AG20443 (cell line): ENCODE data around the gene LSM12.
"Not testable (repeated sequence)": the region's sequence is repeated elsewhere in the genome, so short reads cannot be mapped to it uniquely, and the experiment has no call there.

Source experiments
- DNase-seq: peaks from one replicate; pipeline ENCODE4 v3.0.0; 2012; ENCODE audit warnings: low spot score, mixed read lengths

LSM12 gene

DNA sequence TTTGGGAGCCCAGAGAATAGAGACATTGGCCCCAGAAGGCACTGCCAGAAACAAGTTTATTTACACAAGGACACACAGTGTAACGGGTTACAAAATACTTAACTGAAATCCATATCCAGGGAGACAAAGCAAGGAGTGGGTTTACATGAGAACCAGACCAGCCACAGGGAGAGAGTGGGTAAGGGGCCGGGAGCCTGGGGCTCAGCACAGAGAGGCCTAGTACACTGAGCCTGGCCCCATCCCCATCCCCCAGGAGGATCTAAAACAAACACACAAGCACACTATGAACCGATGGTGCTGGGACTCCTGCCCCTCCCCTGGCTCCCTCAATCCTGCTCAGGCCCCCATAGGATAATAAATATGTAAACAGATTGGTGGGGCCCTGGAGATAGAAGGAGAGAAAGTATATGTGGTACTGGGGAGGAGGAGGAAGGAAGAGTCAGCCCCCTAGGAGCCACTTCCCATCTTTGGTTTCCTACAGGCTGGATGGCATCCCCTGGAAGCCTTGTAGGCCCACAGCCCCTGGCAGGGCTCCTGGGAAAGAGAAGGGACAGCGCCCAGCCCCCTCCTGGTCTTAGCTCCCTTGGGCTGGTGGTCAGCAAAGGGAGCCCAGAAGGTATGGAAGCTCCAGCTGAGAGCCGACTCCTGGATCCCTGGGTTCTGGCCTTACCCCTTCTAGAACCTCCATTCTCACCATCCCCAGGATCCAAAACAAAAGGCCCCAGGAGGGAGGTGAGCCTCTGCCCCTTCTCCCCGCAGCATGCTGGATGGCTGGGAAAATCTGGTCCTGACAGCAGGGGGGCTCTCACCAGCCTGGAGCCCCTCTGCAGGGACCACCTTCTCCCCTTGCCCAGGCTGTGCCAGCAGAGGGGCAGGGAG, 10.5 kb upstream of the LSM12 start:
- DNase-seq = no peak

DNA sequence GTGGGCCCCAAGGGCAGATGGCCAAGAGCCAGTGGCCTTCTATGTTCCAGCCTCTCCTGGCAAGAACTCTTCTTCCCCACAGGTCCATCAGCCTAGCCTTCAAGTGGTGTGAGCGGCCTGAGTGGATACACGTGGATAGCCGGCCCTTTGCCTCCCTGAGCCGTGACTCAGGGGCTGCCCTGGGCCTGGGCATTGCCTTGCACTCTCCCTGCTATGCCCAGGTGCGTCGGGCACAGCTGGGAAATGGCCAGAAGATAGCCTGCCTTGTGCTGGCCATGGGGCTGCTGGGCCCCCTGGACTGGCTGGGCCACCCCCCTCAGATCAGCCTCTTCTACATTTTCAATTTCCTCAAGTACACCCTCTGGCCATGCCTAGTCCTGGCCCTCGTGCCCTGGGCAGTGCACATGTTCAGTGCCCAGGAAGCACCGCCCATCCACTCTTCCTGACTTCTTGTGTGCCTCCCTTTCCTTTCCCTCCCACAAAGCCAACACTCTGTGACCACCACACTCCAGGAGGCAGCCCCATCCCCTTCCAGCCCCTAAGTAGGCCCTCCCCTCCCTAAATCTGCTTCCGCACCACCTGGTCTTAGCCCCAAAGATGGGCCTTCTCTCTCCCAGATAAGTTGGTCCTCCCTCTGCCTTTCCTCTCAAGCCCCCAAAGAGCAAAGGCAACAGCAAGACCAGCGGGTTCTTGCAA, 9.3 kb upstream of the LSM12 start:
- no peak for DNase-seq

DNA sequence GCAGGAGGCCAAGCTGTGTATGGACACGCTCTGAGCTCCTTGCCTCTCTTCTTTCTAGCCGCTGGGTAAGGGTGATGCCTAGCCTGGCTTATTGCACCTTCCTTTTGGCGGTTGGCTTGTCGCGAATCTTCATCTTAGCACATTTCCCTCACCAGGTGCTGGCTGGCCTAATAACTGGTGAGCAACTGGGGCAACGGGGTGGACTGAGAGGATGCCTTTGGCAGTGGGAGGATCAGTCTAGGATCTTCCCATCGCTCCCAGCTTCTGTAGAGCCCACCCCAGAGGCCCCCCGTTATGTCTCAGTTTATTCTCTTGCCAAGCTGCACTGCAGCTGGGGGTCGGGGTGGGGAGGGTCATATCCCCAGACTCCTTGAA, 8.4 kb upstream of the LSM12 start:
- no peak for DNase-seq

DNA sequence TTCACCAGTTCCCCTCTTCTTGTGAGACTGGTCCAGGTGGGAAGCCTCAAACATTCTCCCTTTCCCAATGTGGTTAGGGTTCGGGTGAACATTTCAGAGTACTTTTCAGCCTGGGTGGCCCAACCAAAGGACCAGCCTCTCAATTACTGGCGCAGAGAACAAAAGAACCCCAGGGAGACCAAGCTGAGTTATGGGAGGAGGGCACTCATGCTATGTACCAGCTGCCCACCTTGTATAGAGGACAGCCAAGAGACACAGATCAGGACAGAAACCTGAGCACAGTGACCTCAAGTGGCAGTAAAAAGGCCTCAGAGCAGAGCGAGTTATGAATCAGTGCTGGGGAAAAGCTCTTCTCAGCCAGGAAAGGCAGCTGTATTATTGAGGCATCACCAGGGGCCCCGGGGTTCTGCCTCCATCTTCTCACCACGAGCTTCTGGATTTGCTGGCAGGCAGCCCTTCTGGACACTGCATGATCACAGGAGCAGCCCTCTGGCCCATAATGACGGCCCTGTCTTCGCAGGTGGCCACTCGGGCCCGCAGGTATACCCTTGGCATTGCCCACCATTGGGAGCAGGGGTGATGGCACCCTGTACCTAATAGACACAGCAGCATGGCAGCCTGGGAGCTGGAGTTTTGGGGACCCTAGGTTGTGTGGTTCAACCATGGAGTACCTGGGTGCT, 7.9 kb upstream of the LSM12 start:
- DNase-seq = no peak

DNA sequence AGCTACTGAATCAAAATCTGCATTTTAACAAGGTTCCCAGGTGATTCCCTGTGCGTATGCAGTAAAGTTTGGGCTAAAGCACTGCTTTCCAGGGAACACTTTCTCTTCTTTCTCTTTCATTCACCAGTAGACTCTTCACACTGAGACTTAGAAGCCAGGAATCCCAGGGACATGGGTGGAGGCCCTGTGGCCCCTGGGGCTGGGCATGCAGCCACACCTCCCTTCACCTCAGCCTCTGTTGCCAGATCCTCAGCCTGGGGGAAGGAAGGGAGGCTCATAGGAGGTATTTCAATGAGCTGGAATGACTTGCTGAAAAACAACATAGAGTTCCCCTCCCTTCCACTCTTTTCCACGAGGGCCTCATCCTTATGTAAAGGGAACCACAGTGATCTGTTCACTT, 5.3 kb upstream of the LSM12 start:
- no peak for DNase-seq

DNA sequence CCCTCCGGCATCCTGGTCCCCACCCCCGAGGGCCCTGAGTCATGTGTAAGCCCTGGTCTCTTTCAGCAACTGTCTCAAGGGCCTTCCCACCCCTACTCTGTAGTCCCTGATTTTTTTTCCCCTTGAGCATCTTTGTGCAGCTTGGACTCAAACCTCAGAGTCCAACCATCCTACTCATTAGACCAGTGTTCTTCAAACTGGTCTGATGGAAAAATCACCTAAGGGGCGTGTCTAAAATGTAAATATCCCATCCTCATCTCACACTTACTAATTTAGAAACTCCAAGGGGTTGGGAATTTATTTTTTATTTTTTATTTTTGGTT, 4.7 kb upstream of the LSM12 start:
- no peak for DNase-seq

DNA sequence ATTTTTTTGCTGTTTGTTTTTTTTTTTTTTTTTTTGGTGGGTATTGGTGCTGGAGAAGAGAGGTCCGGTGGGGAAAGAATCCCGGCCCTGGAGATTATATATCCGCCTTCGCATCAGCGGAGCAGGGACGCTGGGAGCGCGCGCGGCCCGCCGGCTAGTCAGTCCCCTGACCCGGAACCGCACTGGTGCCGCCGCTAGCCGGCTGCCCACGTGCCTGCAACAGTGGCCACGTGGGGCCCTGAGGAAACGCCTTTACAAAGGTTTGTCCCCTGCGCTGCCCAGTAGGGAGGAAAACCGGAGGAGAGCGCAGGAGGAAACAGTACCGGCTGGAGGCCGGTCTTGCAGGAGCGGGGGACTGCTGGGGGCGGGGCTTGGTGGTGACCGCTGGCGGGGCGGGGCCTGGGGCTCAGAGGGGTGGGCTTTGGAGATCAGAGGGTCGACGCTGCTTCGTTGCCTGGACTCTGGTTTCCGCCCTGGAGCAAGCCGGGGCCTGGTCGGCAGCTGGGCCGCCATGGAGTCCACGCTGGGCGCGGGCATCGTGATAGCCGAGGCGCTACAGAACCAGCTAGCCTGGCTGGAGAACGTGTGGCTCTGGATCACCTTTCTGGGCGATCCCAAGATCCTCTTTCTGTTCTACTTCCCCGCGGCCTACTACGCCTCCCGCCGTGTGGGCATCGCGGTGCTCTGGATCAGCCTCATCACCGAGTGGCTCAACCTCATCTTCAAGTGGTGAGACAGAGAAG, 4.2 kb upstream of the LSM12 start, which contains the start of gene G6PC3:
Gene G6PC3 (plus strand): TSS at position 281 of the 743 bp plus-strand sequence. CDS start 231 bp downstream, at position 512.
- DNase-seq = peak; percentile 96

DNA sequence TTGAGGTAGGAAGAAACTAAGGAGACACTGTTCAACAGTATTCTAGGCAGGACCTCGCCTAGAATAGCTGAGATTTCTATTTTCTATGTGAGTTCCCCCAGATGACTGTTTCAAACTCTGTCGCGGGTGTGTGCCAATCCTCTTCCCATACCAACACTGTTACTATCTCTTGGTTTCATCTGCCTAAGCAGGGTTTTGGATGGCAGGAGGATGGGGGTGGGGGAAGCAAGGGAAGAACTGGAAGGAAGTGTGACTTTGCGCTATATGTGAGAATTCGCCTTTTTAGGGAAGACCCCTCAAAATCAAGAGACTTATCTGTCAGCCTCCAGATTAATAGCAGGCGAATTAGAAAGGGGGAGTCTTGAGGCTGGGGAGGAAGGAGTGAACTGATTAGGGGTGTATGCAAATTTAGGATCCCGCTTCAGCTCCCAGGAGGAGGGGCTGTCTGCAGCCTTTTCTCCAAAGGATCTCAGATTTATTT, 3.5 kb upstream of the LSM12 start:
- no peak for DNase-seq

DNA sequence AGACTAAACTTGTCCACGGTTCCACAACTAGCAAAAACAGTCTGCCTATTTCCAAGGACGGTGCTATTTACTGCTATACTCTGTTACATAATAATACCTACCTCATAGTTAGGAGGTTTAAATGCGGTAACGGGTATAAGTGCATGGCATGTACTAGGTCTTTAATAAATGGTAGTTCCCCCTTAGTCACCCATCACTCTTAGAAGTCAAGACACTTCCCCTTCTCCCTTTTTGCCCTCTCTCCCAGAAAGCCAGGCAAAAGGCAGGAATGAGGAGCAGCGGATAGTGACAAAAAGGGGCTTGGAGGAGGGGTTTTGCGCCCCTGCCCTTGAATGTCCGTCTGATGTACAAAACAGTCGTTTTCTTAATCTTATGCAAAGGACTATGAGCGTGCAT, 1.1 kb upstream of the LSM12 start:
- no peak for DNase-seq

DNA sequence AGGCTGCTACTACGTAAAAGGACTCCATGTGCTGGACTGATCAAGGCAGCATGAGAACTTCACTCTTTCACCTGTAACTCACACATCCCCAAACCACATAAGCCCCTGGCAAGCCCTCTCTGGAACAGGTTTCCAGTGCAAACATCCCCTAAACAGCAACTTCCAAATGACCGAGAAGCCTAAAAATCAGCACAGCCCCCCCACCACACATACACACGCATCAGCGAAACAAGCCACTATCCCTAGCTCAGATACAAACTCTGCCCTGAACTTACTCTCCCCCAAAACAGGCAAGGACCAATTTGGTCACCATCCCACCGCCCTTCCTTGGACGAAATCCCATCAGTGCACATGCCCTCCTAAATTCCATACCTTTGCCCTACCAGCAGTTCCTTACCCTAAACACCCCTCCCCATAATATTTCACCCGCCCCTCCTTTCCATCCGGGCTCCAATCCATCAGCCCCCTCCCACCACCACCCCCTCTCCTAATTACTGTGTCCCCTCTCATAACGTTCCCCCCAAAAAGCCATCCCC, 735 bp downstream of the LSM12 start:
- DNase-seq = no peak

DNA sequence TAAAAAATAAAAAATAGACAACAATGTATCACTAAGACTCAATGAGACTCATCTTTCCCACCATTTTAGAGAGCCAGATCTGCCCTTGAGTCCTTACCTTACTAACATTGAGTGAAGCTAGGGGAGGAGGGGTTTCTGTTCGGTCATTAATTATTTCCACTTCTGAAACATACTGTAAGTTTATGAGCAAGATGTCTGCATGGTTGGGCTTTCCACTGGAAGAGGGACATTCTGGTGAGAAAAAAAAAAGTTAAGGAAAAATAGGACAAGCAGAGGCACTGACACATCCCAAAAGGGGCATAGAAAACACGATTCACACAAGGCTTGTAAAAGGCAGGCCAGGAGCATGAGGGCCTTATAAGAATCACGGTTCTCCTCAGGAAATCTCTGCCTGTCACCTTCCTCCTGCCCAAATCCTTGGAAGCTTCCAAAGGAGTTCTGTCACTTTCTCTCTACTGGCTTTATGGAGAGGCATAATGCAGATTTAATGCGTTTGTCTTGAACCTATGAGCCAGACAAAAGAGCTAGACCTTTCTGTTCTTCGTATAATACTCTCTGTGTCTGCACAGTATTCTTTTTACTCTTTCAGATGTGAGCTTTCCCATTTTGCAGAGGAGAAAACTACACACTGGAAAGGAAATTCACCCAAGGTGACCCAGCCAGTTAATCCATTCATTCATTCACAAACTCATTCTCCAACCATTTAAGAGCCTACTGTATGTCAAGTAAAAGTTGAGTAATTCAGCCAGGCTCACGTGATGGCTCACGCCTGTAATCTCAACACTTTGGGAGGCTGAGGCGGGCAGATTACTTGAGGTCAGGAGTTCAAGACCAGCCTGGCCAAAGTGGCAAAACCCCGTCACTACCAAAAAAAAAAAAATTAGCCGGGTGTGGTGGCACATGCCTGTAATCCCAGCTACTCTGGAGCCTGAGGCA, 2.5 kb downstream of the LSM12 start:
- DNase-seq = no peak

DNA sequence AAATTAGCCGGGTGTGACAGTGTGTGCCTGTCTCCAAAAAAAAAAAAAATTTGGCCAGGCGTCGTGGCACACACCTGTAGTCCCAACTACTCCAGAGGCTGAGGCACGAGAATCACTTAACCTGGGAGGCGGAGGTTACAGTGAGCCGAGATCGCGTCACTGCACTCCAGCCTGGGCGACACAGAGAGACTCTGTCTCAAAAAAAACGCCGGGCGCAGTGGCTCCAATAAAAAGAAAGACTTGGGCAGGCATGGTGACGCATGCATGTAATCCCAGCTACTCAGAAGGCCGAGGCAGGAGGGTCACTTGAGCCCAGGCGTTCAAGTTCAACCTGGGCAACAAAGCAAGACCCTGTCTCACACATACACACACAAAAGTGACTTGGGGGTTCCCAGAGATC, 3.6 kb downstream of the LSM12 start:
- DNase-seq = no peak

DNA sequence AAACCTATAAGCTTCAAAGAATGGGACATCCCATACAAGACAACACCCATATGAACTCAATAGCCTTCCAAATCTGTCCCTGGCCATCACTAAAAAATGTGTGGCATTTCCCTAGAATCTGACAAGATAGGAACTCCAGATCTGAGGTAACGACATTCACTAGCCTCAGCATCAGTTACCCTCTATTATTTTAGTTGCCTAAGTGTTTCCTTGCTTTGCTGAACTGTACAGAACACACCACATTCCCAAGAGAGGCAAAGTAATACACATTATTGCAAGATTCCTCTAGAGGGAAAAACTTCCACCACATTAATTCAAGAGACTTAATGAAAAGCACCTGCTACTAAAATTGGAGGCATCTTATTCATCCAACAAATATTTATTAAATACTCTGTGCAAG, 5.0 kb downstream of the LSM12 start:
- DNase-seq = peak; percentile 49

DNA sequence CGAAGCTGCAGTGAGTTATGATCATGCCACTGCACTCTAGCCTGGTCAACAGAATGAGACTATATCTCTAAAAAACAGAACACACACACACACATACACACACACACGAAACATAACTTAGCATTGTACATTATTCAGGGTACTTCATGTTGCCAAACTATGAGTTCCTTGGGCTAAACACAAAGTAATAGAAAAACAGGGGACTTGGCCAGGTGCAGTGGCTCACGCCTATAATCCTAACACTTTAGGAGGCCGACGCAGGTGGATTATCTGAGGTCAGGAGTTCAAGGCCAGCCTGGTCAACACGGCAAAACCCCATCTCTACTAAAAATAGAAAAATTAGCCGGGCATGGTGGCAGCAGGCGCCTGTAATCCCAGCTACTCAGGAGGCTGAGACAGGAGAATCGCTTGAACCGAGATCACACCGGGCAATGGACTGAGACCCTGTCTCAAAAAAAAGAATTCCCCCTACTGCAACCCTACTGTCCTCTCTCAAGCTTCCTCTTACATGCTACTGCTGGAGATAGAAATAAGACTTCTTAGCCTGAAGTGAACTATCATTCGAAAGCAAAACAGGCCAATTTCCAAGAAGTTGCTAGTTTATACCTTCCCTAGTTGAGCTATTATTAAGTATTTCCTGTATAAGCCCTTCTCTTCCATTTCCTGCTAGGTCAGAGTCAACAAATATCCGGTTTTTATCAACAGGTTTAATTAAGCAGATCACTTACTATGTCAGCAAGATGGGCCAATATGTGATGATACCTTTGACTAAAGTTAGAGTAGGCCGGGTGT, 7.2 kb downstream of the LSM12 start:
- DNase-seq = no peak

DNA sequence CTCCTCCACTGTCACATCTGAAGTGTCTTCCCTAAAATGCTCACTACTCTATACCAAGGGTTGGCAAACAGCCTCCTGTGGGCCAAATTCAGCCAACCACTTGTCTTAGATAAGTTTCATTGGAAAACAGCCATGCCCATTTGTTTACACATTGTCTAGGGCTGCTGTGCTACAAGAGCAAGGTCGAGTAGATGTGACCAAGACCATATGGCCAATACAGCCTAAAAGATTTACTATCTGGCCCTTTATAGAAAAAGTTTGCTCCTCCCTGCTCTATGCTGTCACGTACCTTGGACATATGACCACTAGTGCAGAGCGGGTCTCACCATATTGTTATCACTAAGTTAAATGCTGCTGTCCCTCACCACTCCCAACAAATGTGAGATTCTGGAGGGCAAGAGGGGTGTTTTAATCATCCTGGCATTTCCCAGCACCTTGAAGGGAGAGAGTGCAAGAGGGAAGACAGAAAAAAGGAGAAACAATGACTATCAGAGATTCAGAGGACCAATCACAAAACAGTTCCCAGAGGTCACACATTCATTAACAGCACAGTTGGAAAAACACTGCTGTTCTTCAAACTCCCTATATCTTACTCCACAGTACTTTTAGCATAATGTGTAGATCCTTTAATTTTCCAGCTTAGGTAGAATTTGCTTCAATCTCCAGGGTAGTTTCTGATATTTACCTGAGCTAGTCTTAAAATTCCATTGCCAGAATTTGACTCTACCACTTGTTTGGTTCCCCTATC, 13.2 kb downstream of the LSM12 start:
- DNase-seq = no peak

DNA sequence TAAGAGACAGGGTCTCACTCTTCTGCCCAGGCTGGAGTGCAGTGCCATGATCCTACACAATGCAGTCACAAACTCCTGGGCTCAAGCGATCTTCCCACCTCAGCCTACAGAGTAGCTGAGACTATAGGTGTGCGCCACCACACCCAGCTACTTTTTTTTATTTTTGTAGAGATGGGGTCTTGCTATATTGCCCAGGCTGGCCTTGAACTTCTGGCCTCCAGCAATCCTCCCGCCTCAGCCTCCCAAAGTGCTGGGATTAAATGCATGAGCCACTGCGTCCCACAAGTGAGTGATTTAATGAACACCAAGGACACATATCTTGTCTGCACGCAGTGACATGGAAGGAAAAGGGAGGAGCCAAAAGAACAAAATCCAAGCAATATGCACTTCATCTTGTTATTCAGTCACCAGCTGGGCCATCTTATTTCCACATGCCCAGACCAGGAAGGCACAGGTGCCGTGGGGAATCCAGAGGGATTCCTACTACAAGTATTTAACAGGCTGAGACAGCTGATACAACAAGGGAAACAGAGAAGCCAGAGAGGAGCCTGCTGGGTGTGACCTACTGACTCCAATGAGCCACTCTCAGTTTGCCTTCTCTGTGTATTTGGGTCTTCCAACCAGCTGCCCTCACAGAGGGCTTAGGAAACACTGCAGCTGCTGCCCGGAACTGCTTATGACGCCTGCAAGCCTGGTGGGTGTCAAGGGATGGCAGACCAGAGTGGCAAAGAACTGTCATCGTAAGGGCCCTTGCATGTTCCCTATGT, 17.0 kb downstream of the LSM12 start:
- no peak for DNase-seq

DNA sequence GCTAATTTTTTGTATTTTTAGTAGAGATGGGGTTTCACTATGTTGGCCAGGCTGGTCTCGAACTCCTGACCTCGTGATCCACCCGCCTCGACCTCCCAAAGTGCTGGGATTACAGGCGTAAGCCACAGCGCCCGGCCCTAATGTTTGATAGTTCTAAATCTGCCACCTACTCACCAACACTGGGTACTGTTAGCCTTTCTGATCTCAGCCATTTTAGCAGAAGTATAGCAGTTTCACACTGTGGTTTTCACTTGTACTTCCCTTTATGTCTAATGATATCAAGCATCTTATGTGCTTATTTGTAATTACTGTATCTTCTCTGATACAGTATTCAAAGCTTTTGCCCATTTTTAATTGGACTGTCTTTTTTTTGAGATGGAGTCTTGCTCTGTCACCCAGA, 19.6 kb downstream of the LSM12 start:
- DNase-seq = not testable (repeated sequence)

DNA sequence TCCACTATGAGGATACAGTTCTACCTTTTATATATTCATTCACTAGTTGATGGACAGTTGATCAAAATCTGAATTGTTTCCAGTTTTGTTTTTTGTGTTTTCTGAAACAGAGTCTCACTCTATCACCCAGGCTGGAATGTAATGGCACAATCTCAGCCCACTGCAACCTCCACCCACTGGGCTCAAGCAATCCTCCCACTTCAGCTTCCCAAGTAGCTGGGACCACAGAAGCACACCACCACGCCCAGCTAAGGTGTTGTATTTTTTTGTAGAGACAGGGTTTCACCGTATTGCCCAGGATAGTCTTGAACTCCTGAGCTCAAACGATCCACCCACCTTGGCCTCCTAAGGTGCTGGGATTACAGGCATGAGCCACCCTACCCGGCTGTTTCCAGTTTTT, 21.0 kb downstream of the LSM12 start:
- no peak for DNase-seq
